Activated effector memory CD4-positive, alpha-beta T cell treated with Interleukin-2 at 50 U/mL for 16 hours (primary cell): ENCODE results near the gene DIP2C.
"Not testable (repeated sequence)": the region's sequence is repeated elsewhere in the genome, so short reads cannot be mapped to it uniquely, and the experiment has no call there.

Experiments used
- DNase-seq: peaks from one replicate; pipeline ENCODE4 v3.0.0-alpha.2; 2020

Gene DIP2C

GRCh38 chr10:366186-366585 lies 323.3 kb downstream of the DIP2C start:
- DNase-seq = no peak

GRCh38 chr10:364267-364775 lies 325.1 kb downstream of the DIP2C start:
- DNase-seq = no peak

GRCh38 chr10:363152-363551 lies 326.3 kb downstream of the DIP2C start:
- no peak for DNase-seq

GRCh38 chr10:361203-362081 lies 328.0 kb downstream of the DIP2C start:
- DNase-seq = no peak

- DNase-seq = no peak
These were observed 328.8 kb downstream of the DIP2C start for GRCh38 chr10:360653-361052.

- DNase-seq = no peak
These were observed 329.7 kb downstream of the DIP2C start for GRCh38 chr10:359762-360161.

- DNase-seq = no peak
These were observed 330.4 kb downstream of the DIP2C start for GRCh38 chr10:359093-359492.

- DNase-seq = no peak
These were observed 332.1 kb downstream of the DIP2C start for GRCh38 chr10:357201-357950.

GRCh38 chr10:356452-356851 lies 333.0 kb downstream of the DIP2C start:
- no peak for DNase-seq

GRCh38 chr10:354901-355617 lies 334.4 kb downstream of the DIP2C start:
- DNase-seq = no peak

GRCh38 chr10:352476-353235 lies 336.8 kb downstream of the DIP2C start:
- DNase-seq = no peak

- no peak for DNase-seq
These were observed 337.6 kb downstream of the DIP2C start for GRCh38 chr10:351770-352334.

- no peak for DNase-seq
These were observed 338.4 kb downstream of the DIP2C start for GRCh38 chr10:350981-351501.

GRCh38 chr10:349081-349480 lies 340.4 kb downstream of the DIP2C start:
- no peak for DNase-seq

- DNase-seq = no peak
These were observed 341.0 kb downstream of the DIP2C start for GRCh38 chr10:348456-348855.

GRCh38 chr10:347774-348173 lies 341.7 kb downstream of the DIP2C start:
- not testable (repeated sequence) for DNase-seq

- not testable (repeated sequence) for DNase-seq
These were observed 342.3 kb downstream of the DIP2C start for GRCh38 chr10:347190-347589.

GRCh38 chr10:344582-345200 lies 344.8 kb downstream of the DIP2C start:
- DNase-seq = no peak

- DNase-seq = no peak
These were observed 345.9 kb downstream of the DIP2C start for GRCh38 chr10:343231-344220.
